Hepatic stellate cell (primary cell): ENCODE measurements around the gene MAMSTR.

ENCODE experiments used
- DNase-seq: peaks from one replicate; pipeline ENCODE4 v3.0.0; 2011; ENCODE audit warnings: low spot score

Gene MAMSTR

DNA sequence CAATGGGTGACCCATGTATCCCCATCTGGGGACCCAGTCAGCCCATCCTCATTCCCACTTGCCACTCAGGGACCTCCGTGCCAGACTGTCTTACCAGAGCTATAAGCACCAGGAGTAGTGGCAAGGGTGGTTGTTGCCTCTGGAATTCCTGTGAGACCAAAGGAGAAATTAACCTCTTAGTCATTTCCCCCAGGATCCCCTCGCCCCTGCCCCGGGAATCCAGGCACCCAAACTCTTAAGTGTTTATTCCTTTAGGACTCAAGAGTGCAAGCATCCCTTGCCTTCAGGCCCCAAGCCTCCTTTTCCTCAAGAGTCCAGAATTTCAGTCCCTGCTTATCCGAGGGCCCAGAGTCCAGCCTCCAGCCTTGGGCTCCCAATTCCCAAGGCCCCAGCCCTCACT lies 55.9 kb downstream of the MAMSTR start:
- no peak for DNase-seq
